Lower leg skin (tissue), 3 donors: ENCODE data around the gene SMAD6.

Experiments used
- CTCF ChIP-seq, 3 donors: fragments of 450-650 bp; IDR thresholded peaks; one replicate each; pipeline ENCODE4 v1.5.1; 2016; ENCODE audit warnings: antibody characterized with exemption in 3 of 3, mild to moderate bottlenecking in 3 of 3, moderate library complexity in 2 of 3
- POLR2A ChIP-seq, 2 donors: fragments of 450-650 bp; IDR thresholded peaks; one replicate each; pipeline ENCODE4 v1.6.1; 2016 to 2017; ENCODE audit warnings: antibody characterized with exemption in 2 of 2, mild to moderate bottlenecking in 1 of 2, moderate library complexity in 1 of 2

GRCh38 chr15:66663664-66664063 lies 38.4 kb upstream of the SMAD6 start:
- TF ChIP-seq CTCF (IDR thresholded peaks at IDR 0.05) = no peak
- TF ChIP-seq POLR2A (IDR thresholded peaks at IDR 0.05) = no peak
